K562 treated with DMSO at 1 percent for 24 hours (cell line): ENCODE data around the gene CYP27B1. TPM values are rescaled to one million over a fixed set of nuclear protein-coding genes. Genes with fewer than 3 reads are reported as not detected.

Source experiments
- total RNA-seq: library from RNA; unstranded; fragments of 300-600 nt; gene quantifications from 2 replicates; pipeline ENCODE4 v1.2.3, GENCODE V29; 2022; ENCODE audit warnings: low read depth; ENCODE audit not compliant: insufficient read depth

Gene CYP27B1
- 1.5 and 1.9 TPM in 2 replicates for total RNA-seq

GRCh38 chr12:57766464-57767304, at the start of gene CYP27B1:
TSS of gene CYP27B1 (minus strand) at chr12:57767078. CDS start at chr12:57767041, 37 bp downstream.

DNA sequence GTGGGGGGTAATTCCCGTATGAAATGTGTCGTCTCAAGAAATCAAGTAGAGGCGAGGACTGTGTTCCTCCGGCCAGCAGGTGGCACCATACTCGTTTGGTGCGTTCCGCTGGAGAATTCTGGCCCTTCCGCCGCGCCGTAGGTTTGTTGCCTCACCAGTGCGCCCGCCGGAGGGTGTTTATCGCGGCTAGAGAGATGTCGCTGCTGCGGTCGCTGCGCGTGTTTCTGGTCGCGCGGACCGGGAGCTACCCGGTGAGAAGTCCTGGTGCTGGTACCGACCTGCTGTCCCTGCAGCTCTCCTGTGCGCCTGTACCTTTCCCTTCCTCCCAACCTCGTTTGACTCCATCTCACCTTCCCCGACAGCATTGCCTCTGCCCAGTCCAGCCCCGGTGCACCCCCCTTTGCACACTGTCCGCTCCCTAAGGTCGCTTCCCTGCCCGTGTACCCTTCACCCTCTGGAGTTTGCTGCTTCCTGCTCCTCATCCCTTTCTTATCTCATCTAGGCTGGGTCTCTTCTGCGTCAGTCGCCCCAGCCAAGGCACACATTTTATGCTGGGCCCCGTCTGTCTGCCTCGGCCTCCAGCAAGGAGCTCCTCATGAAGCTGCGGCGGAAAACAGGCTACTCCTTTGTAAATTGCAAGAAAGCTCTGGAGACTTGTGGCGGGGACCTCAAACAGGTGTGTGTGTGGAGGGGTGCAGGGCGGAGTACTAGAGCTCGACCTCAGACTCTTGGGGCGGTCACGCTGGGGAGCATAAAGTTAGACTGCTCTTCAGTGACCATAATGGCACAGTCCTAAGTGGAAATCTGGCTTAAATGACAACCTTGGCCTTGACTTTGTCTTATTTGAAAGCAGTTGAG, 16.0 kb upstream of the CYP27B1 start, which contains the start of gene TSFM:
TSFM (plus strand) TSS at position 180 of the 858 bp plus-strand sequence; CDS start at position 195, 15 bp downstream.

DNA sequence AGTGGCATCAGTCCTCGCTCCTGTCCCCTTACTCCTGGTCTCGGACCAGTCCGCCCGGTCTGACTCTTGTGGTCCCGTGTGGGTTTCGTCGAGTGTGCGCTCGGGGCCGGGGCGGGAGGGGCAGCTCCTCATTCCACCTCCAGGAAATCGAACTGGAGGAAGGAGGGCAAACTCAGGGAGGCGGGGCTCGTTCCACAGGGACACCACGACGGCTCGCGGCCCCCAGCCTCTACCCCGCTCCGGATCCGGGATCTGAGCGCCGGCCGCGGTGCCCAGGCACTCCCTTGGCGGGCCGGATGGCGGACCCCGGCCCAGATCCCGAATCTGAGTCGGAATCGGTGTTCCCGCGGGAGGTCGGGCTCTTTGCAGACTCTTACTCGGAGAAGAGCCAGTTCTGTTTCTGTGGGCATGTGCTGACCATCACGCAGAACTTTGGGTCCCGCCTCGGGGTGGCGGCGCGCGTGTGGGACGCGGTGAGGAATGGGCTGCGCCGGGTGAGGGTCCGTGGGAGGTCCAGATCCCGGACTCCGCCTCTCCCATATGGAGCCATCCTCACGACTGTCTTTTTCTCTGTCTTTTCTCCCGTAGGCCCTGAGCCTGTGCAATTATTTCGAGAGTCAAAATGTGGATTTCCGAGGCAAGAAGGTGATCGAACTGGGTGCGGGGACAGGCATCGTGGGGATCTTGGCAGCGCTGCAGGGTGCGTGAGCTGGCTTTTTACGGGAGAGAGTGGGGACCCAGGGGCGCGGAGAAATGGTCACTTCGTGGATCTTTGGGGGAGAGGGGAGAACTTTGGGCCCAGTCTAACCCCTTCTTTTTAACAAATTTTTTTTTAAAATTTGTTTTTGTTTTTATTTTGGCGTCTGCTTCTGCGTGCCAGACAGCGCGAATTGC, 5.8 kb upstream of the CYP27B1 start, which contains the start of gene EEF1AKMT3:
EEF1AKMT3 (plus strand) TSS at position 186 of the 894 bp plus-strand sequence; CDS start at position 297, 111 bp downstream.

GRCh38 chr12:57771873-57772428, 5.1 kb upstream of the CYP27B1 start, which contains the start of gene METTL1:
TSS of gene METTL1 (minus strand) at chr12:57772105. CDS start at chr12:57772083, 22 bp downstream.

GRCh38 chr12:57754411-57755193, 12.3 kb downstream of the CYP27B1 start, which contains the start of gene MARCHF9:
TSS of gene MARCHF9 (plus strand) at chr12:57755103. CDS start at chr12:57755529, 426 bp downstream.

GRCh38 chr12:57751788-57752667, 14.8 kb downstream of the CYP27B1 start, which contains the start of gene CDK4:
TSS of gene CDK4 (minus strand) at chr12:57752310. CDS start at chr12:57751717, 593 bp downstream.

GRCh38 chr12:57744777-57745484, 21.9 kb downstream of the CYP27B1 start, which contains the start of gene TSPAN31:
TSS of gene TSPAN31 (plus strand) at chr12:57745039. CDS start at chr12:57745155, 116 bp downstream.

GRCh38 chr12:57738661-57739237, 28.1 kb downstream of the CYP27B1 start, which contains the start of gene AGAP2:
TSS of gene AGAP2 (minus strand) at chr12:57738742. CDS start at chr12:57738246, 496 bp downstream.

Other genes with a start within 250 kb of the CYP27B1 start
- 196 and 208 TPM in 2 replicates for gene DDIT3, start 246.6 kb downstream of the CYP27B1 start, total RNA-seq
- gene MBD6, start 244.3 kb downstream of the CYP27B1 start, total RNA-seq, result 26.8 and 32.7 TPM in 2 replicates
- gene DCTN2, start 219.9 kb downstream of the CYP27B1 start, total RNA-seq, result 184 and 186 TPM in 2 replicates
- 11.0 and 12.9 TPM in 2 replicates for gene KIF5A, start 217.0 kb downstream of the CYP27B1 start, total RNA-seq
- 34.6 and 38.6 TPM in 2 replicates for gene PIP4K2C, start 175.9 kb downstream of the CYP27B1 start, total RNA-seq
- not detected in 2 replicates for gene DTX3, start 162.3 kb downstream of the CYP27B1 start, total RNA-seq
- 16.4 and 17.6 TPM in 2 replicates for gene ARHGEF25, start 155.6 kb downstream of the CYP27B1 start, total RNA-seq
- 67.2 and 69.6 TPM in 2 replicates for gene B4GALNT1, start 133.9 kb downstream of the CYP27B1 start, total RNA-seq
- 291 and 302 TPM in 2 replicates for gene OS9, start 72.9 kb downstream of the CYP27B1 start, total RNA-seq
- 0.38 and 0.45 TPM in 2 replicates for gene AGAP2, start 28.3 kb downstream of the CYP27B1 start, total RNA-seq
- 17.6 and 19.4 TPM in 2 replicates for gene TSPAN31, start 22.0 kb downstream of the CYP27B1 start, total RNA-seq
- 148 and 150 TPM in 2 replicates for gene CDK4, start 14.8 kb downstream of the CYP27B1 start, total RNA-seq
- 12.7 and 13.9 TPM in 2 replicates for gene MARCHF9, start 12.0 kb downstream of the CYP27B1 start, total RNA-seq
- gene METTL1, start 5.0 kb upstream of the CYP27B1 start, total RNA-seq, result 3.0 and 5.5 TPM in 2 replicates
- 5.8 and 6.3 TPM in 2 replicates for gene EEF1AKMT3, start 5.5 kb upstream of the CYP27B1 start, total RNA-seq
- gene TSFM, start 15.7 kb upstream of the CYP27B1 start, total RNA-seq, result 27.2 and 32.6 TPM in 2 replicates
- 0.94 and 2.1 TPM in 2 replicates for gene AVIL, start 51.7 kb upstream of the CYP27B1 start, total RNA-seq
- 118 and 123 TPM in 2 replicates for gene CTDSP2, start 79.7 kb upstream of the CYP27B1 start, total RNA-seq
- 16.1 and 18.6 TPM in 2 replicates for gene ATP23, start 174.5 kb upstream of the CYP27B1 start, total RNA-seq